ENCODE results near the gene PLVAP. TPM values are rescaled to one million over a fixed set of nuclear protein-coding genes. Genes with fewer than 3 reads are reported as not detected.
A peak's percentile ranks its signal among the peaks of the same experiment; 100 is the strongest.

The PLVAP gene
- not detected for total RNA-seq

DNA sequence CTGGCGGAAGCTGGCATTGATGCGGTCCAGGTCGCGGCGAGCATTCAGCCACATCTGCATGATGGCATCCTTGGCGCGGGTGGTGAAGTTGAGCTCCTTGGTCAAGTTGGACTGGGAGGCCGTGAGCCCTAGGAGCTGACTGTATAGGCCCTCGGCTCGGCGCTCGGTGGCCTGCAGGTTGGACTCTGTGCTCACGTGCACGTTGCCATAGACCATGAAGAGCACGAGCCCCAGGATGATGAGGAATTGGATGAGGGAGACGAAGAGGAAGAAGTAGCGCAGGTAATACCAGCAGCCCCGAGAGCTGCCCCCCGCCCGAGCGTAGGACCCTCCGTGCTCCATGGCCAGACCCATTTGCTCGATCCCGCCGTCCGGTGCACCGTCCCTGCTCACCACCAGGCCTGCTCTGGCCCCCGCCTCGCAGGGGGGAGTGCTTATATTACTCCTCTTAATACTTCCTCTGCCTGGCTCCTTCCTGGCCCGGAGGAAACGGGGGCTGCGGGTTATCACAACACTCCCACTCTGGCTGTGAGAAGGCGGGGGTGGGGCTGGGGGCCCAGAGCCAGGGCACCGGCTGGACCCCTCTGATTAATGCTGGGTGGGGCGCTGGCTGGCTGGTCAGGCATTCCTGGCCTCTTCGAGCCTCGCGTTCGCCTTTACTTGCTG, at the start of gene PLVAP:
Gene PLVAP, minus strand, starts transcription at position 408 of the 666 bp plus-strand sequence. Its CDS starts 54 bp downstream, at position 354.
- no peak within 1 kb of the TSS for H3K4me3 Mint-ChIP-seq
- POLR2A ChIA-PET = no interaction called here
- H3K4me1 Mint-ChIP-seq = peaks cover 1% of the 10 kb centered on the region
- CTCF ChIA-PET = interaction anchor here (0.6 to 0.9 kb wide), 4 partner anchors 9 to 81 kb away, joined by 3 to 5 read pairs (median 4); no protein-coding TSS in a partner anchor
- H3K36me3 Mint-ChIP-seq (ENCODE audit: low read depth) = peaks cover 5% of the 10 kb centered on the region
- peaks cover 9% of the 10 kb centered on the region for H3K27me3 Mint-ChIP-seq
- DNase-seq = no peak
- peaks cover 10% of the 10 kb centered on the region for H3K9me3 Mint-ChIP-seq
- no peak within 1 kb of the TSS for H3K27ac Mint-ChIP-seq

GRCh38 chr19:17424743-17425365, 47.7 kb upstream of the PLVAP start:
- H3K27ac Mint-ChIP-seq = no peak overlapping the region
- H3K9me3 Mint-ChIP-seq = no peaks in the 10 kb centered on the region
- ChIA-PET CTCF (interaction anchor here (0.7 to 1.4 kb wide), 4 partner anchors 14 to 42 kb away, joined by 3 to 5 read pairs (median 3); no protein-coding TSS in a partner anchor), POLR2A (no interaction called here)
- H3K4me1 Mint-ChIP-seq = peaks cover 15% of the 10 kb centered on the region
- H3K4me3 Mint-ChIP-seq = no peak overlapping the region
- no peaks in the 10 kb centered on the region for H3K27me3 Mint-ChIP-seq
- DNase-seq = peak; percentile 22
- H3K36me3 Mint-ChIP-seq (ENCODE audit: low read depth) = peaks cover 1% of the 10 kb centered on the region

- H3K4me1 Mint-ChIP-seq = peaks cover 25% of the 10 kb centered on the region
- DNase-seq = no peak
- CTCF ChIA-PET = interaction anchor here (1.1 kb wide), 1 partner anchor 43 kb away, joined by 3 read pairs; no protein-coding TSS in a partner anchor
- POLR2A ChIA-PET = no interaction called here
- no peaks in the 10 kb centered on the region for H3K27me3 Mint-ChIP-seq
- no peaks in the 10 kb centered on the region for H3K9me3 Mint-ChIP-seq
- peaks cover 1% of the 10 kb centered on the region for H3K36me3 Mint-ChIP-seq (ENCODE audit: low read depth)
- no peak overlapping the region for H3K27ac Mint-ChIP-seq
- no peak overlapping the region for H3K4me3 Mint-ChIP-seq
These were observed 46.5 kb upstream of the PLVAP start for GRCh38 chr19:17423429-17424208.

DNA sequence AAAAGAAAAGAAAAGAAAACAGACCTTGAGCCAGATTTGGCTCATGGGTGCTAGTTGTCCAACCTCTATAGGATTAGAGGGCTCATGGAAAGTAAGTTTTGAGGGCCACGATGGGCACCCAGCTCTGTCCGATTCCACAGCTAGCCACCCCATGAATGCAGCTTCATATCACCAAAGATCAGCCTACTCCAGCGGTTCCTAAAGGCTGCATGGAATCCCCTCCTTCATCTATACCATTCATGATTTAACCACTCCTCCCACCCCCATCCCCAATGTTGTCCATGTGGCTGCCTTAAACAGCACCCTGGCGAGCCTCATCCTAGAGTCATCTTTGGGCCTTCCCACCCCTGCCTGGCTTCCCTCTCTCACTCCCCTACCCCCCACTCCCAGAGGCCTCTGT, 44.8 kb upstream of the PLVAP start:
- no peaks in the 10 kb centered on the region for H3K27me3 Mint-ChIP-seq
- DNase-seq = no peak
- no peak overlapping the region for H3K4me3 Mint-ChIP-seq
- H3K4me1 Mint-ChIP-seq = peaks cover 25% of the 10 kb centered on the region
- POLR2A ChIA-PET = no interaction called here
- H3K36me3 Mint-ChIP-seq (ENCODE audit: low read depth) = peaks cover 4% of the 10 kb centered on the region
- CTCF ChIA-PET = interaction anchor here (0.6 to 1.2 kb wide), 2 partner anchors 45 to 428 kb away, joined by 3 to 4 read pairs; no protein-coding TSS in a partner anchor
- no peaks in the 10 kb centered on the region for H3K9me3 Mint-ChIP-seq
- no peak overlapping the region for H3K27ac Mint-ChIP-seq

GRCh38 chr19:17420475-17420924, 43.4 kb upstream of the PLVAP start:
- Mint-ChIP-seq H3K9me3 (no peaks in the 10 kb centered on the region), H3K4me1 (peaks cover 25% of the 10 kb centered on the region), H3K27me3 (no peaks in the 10 kb centered on the region), H3K4me3 (peak overlapping the region; percentile 91), H3K36me3 (ENCODE audit: low read depth) (peaks cover 12% of the 10 kb centered on the region), H3K27ac (peak overlapping the region; percentile 84)
- POLR2A ChIA-PET = interaction anchor here (0.7 kb wide), 1 partner anchor 116 kb away, joined by 5 read pairs; no protein-coding TSS in a partner anchor
- peak; percentile 22 for DNase-seq
- CTCF ChIA-PET = interaction anchor here (0.6 to 1.6 kb wide), 4 partner anchors 17 to 106 kb away, joined by 3 to 5 read pairs (median 3); no protein-coding TSS in a partner anchor

DNA sequence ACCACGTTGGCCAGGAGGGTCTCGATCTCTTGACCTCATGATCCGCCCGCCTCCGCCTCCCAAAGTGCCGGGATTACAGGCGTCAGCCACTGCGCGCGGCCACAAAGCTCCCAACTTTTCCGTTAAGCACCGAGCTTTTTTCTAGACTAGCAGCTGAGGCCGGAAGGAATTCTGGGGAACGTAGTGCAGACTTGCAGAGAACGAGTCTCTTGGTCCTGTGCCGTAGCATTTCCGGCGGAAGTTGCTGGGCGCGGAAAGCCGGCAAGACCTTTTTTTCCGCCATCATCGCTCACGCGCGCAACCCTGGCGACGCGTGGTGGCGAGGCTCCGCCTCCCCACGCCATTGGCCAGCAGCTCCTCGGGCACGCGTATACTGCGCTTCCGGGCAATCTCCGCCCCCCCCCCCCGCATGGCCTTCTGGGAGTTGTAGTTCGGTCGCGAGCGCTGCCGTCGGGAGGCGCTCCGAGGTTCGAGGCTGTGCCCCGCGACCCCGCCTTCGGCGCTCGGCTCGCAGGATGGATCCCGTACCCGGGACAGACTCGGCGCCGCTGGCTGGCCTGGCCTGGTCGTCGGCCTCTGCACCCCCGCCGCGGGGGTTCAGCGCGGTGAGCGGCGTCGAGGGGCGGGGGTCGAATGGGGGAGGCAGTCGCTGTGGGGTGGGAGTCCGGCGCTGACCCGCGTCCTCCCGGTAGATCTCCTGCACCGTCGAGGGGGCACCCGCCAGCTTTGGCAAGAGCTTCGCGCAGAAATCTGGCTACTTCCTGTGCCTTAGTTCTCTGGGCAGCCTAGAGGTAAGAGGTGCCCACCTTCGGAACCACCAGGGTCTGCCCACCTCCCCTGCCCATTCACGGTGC, 42.7 kb upstream of the PLVAP start, which contains the start of gene MVB12A:
Gene MVB12A, plus strand, starts transcription at position 427 of the 854 bp plus-strand sequence. Its CDS starts 89 bp downstream, at position 516.
- Mint-ChIP-seq H3K4me3 (peak within 1 kb of the TSS; percentile 91), H3K4me1 (peaks cover 24% of the 10 kb centered on the region), H3K36me3 (ENCODE audit: low read depth) (peaks cover 19% of the 10 kb centered on the region), H3K9me3 (no peaks in the 10 kb centered on the region), H3K27ac (peak within 1 kb of the TSS; percentile 93), H3K27me3 (no peaks in the 10 kb centered on the region)
- CTCF ChIA-PET = interaction anchor here (0.6 to 1.6 kb wide), 10 partner anchors 9 to 513 kb away, joined by 3 to 7 read pairs (median 4); partner anchors contain the start of genes ANO8, BST2 and CCDC124
- DNase-seq = peak; percentile 96
- POLR2A ChIA-PET = interaction anchor here (0.5 to 1.5 kb wide), 2 partner anchors 14 to 118 kb away, joined by 3 to 14 read pairs; partner anchors contain the start of gene BST2

- no peaks in the 10 kb centered on the region for H3K27me3 Mint-ChIP-seq
- ChIA-PET CTCF (interaction anchor here (0.6 to 1.6 kb wide), 9 partner anchors 8 to 513 kb away, joined by 3 to 7 read pairs (median 4); partner anchors contain the start of genes ANO8, BST2 and CCDC124), POLR2A (interaction anchor here (0.5 to 1.5 kb wide), 2 partner anchors 13 to 117 kb away, joined by 3 to 14 read pairs; partner anchors contain the start of gene BST2)
- DNase-seq = no peak
- H3K36me3 Mint-ChIP-seq (ENCODE audit: low read depth) = peaks cover 24% of the 10 kb centered on the region
- peak overlapping the region; percentile 91 for H3K4me3 Mint-ChIP-seq
- H3K9me3 Mint-ChIP-seq = no peaks in the 10 kb centered on the region
- H3K27ac Mint-ChIP-seq = peak overlapping the region; percentile 93
- peaks cover 20% of the 10 kb centered on the region for H3K4me1 Mint-ChIP-seq
These were observed 42.0 kb upstream of the PLVAP start for GRCh38 chr19:17419154-17419620.

- Mint-ChIP-seq H3K9me3 (no peaks in the 10 kb centered on the region), H3K36me3 (ENCODE audit: low read depth) (peaks cover 28% of the 10 kb centered on the region), H3K27me3 (no peaks in the 10 kb centered on the region), H3K4me3 (peak overlapping the region; percentile 91), H3K4me1 (peaks cover 18% of the 10 kb centered on the region), H3K27ac (peak overlapping the region; percentile 93)
- ChIA-PET POLR2A (interaction anchor here (1.5 kb wide), 1 partner anchor 13 kb away, joined by 14 read pairs; the partner anchor contains the start of gene BST2), CTCF (interaction anchor here (1.4 to 1.5 kb wide), 3 partner anchors 10 to 514 kb away, joined by 3 to 7 read pairs (median 4); partner anchors contain the start of gene CCDC124)
- no peak for DNase-seq
These were observed 41.6 kb upstream of the PLVAP start for GRCh38 chr19:17418710-17419109.

DNA sequence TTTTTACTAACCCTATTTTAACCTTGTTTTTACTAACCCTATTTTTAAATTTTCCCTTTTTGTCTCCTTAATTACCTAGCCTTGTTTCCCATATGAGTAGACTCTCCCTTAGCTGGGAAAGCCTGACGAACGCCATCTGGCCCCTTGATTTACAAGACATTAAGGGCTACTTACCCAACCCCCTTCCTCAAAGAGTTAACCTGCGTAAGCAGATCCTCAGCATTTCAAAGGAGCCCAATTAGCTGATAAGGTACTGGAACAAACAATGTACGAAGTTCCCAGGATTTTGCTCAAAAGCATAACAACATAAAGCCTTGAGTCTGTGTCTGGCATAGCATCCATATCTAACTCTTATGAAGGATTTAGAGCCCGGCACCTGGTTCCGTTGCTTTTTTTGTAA, 38.0 kb upstream of the PLVAP start:
- no peak for DNase-seq
- H3K4me1 Mint-ChIP-seq = peaks cover 26% of the 10 kb centered on the region
- H3K36me3 Mint-ChIP-seq (ENCODE audit: low read depth) = peaks cover 48% of the 10 kb centered on the region
- H3K4me3 Mint-ChIP-seq = no peak overlapping the region
- no peak overlapping the region for H3K27ac Mint-ChIP-seq
- H3K27me3 Mint-ChIP-seq = no peaks in the 10 kb centered on the region
- CTCF ChIA-PET = interaction anchor here (0.9 to 1.4 kb wide), 2 partner anchors 9 to 97 kb away, joined by 3 to 4 read pairs; partner anchors contain the start of gene PGLS
- POLR2A ChIA-PET = interaction anchor here (0.5 kb wide), 1 partner anchor 32 kb away, joined by 5 read pairs; no protein-coding TSS in a partner anchor
- no peaks in the 10 kb centered on the region for H3K9me3 Mint-ChIP-seq

- POLR2A ChIA-PET = no interaction called here
- no peak overlapping the region for H3K27ac Mint-ChIP-seq
- CTCF ChIA-PET = no interaction called here
- no peak for DNase-seq
- peaks cover 24% of the 10 kb centered on the region for H3K4me1 Mint-ChIP-seq
- no peak overlapping the region for H3K4me3 Mint-ChIP-seq
- H3K9me3 Mint-ChIP-seq = no peaks in the 10 kb centered on the region
- H3K27me3 Mint-ChIP-seq = no peaks in the 10 kb centered on the region
- peaks cover 48% of the 10 kb centered on the region for H3K36me3 Mint-ChIP-seq (ENCODE audit: low read depth)
These were observed 37.0 kb upstream of the PLVAP start for GRCh38 chr19:17414097-17414496.

GRCh38 chr19:17411801-17412200, 34.7 kb upstream of the PLVAP start:
- no peaks in the 10 kb centered on the region for H3K27me3 Mint-ChIP-seq
- CTCF ChIA-PET = interaction anchor here (1.0 kb wide), 2 partner anchors 8 to 25 kb away, joined by 3 read pairs; partner anchors contain the start of gene MVB12A
- peaks cover 31% of the 10 kb centered on the region for H3K4me1 Mint-ChIP-seq
- H3K4me3 Mint-ChIP-seq = no peak overlapping the region
- H3K9me3 Mint-ChIP-seq = no peaks in the 10 kb centered on the region
- no peak for DNase-seq
- no peak overlapping the region for H3K27ac Mint-ChIP-seq
- POLR2A ChIA-PET = no interaction called here
- H3K36me3 Mint-ChIP-seq (ENCODE audit: low read depth) = peaks cover 50% of the 10 kb centered on the region

Data from activated CD4-positive, alpha-beta T cell treated with anti-CD3 and anti-CD28 coated beads, Interleukin-2, amount 10 ng/mL, durations not matched to agents 7 days and 5 days (primary cell).